ENCODE results near the gene FMN2.

GRCh38 chr1:240237305-240237721 lies 145.6 kb downstream of the FMN2 start:
- TF ChIP-seq CTCF (IDR thresholded peaks at IDR 0.05; ENCODE audit: insufficient read depth, low read length, poor library complexity, severe bottlenecking): no peak
- no peak for TF ChIP-seq EZH2phosphoT487 (conservative IDR thresholded peaks at IDR 0.05; ENCODE audit: low read length)

Measured in SU-DHL-6 (cell line).